HepG2 (cell line): ENCODE data around the gene WDR35. TPM values are rescaled to one million over a fixed set of nuclear protein-coding genes. Genes with fewer than 3 reads are reported as not detected.

Source experiments
- ATAC-seq: fragments of 200-7000 bp; cut with Tn5 transposase; 3 replicates; pipeline ENCODE4 v1.9.1; 2020; ENCODE audit warnings: mild to moderate bottlenecking, moderate library complexity
- BruUV-seq: library from RNA; stranded (reverse); fragments of 400-500 nt; replicated peaks from 2 replicates; lab custom pipeline; 2021; lab: Mats Ljungman, UMichigan
- CTCF ChIA-PET: fragments of 300-600 bp; formaldehyde crosslinking; extraction: SDS; loops from one replicate; lab custom pipeline; 2021; ENCODE audit warnings: low total read pairs, inconsistent platforms, low intra/inter-chr PET ratio; lab: Yijun Ruan, JAX
- POLR2A ChIA-PET: fragments of 350-600 bp; sonication (Branson Sonifier 250); formaldehyde crosslinking; loops from one replicate; lab custom pipeline; 2020; ENCODE audit warnings: antibody characterized with exemption, inconsistent platforms; lab: Yijun Ruan, JAX
- DNase-seq: peaks from one replicate; pipeline ENCODE4 v3.0.0-alpha.2; 2015; ENCODE audit warnings: low spot score
- FAIRE-seq: peaks from 3 replicates; lab custom pipeline; 2011; peaks lifted over from hg19 to GRCh38; lab: Jason Lieb, UNC
- H2AFZ ChIP-seq: one replicate; pipeline ENCODE4 v1.6.1; 2011; ENCODE audit warnings: low read length, inconsistent platforms
- H3K27ac ChIP-seq: fragments of 300-600 bp; 3 replicates; pipeline ENCODE4 v1.8.0; 2011; ENCODE audit warnings: mixed run types, mild to moderate bottlenecking, mixed read lengths, low read length, inconsistent platforms; ENCODE audit not compliant: insufficient read depth; ENCODE audit errors: extremely low read length
- H3K27me3 ChIP-seq, 2 experiments: fragments of 200-600 bp in 1 of 2; 2 replicates in 1 of 2; 3 replicates in 1 of 2; pipeline versions ENCODE4 v1.6.0 to v1.8.0; 2011; ENCODE audit warnings: low read length in 2 of 2, mild to moderate bottlenecking in 2 of 2, moderate library complexity in 2 of 2, inconsistent platforms in 1 of 2; ENCODE audit not compliant: insufficient read depth in 2 of 2, control insufficient read depth in 1 of 2
- H3K36me3 ChIP-seq, 2 experiments: fragments of 200-600 bp in 1 of 2; replicated peaks in 1 of 2; 2 replicates in 1 of 2; 3 replicates in 1 of 2; pipeline versions ENCODE4 v1.5.1 to v1.8.0; 2011; ENCODE audit warnings: low read length in 2 of 2, inconsistent platforms in 1 of 2; ENCODE audit not compliant: insufficient read depth in 2 of 2, control insufficient read depth in 1 of 2
- H3K4me1 ChIP-seq: 2 replicates; pipeline ENCODE4 v1.5.1; 2012; ENCODE audit warnings: low read length, inconsistent platforms; ENCODE audit not compliant: insufficient read depth
- H3K4me2 ChIP-seq: 2 replicates; pipeline ENCODE4 v1.6.0; 2011; ENCODE audit warnings: low read depth, low read length, inconsistent platforms
- H3K4me3 ChIP-seq, 3 experiments: fragments of 200-600 bp in 1 of 3; sonication (generic), shearing (Covaris generic) in 1 of 3; replicated peaks in 1 of 3; 2 replicates each; pipeline ENCODE4 v1.5.1; 2011 to 2016; ENCODE audit warnings: low read length in 3 of 3, inconsistent platforms in 2 of 3, low read depth in 2 of 3, mild to moderate bottlenecking in 2 of 3, control low read depth in 1 of 3, mixed read lengths in 1 of 3; ENCODE audit not compliant: insufficient read depth in 1 of 3
- H3K79me2 ChIP-seq: one replicate; pipeline ENCODE4 v1.6.1; 2011; ENCODE audit warnings: low read length, inconsistent platforms; ENCODE audit not compliant: insufficient read depth
- H3K9ac ChIP-seq: 2 replicates; pipeline ENCODE4 v1.6.0; 2011; ENCODE audit warnings: mild to moderate bottlenecking, low read depth, low read length, inconsistent platforms; ENCODE audit not compliant: insufficient read depth
- H3K9me3 ChIP-seq: 2 replicates; pipeline ENCODE4 v1.5.1; 2012; ENCODE audit warnings: mild to moderate bottlenecking, low read length
- H4K20me1 ChIP-seq: 2 replicates; pipeline ENCODE4 v1.6.0; 2011; ENCODE audit warnings: inconsistent platforms, mild to moderate bottlenecking, low read length, moderate library complexity; ENCODE audit not compliant: insufficient read depth
- BATF2 ChIP-seq: sonication (generic); formaldehyde crosslinking; IDR thresholded peaks from 2 replicates; pipeline ENCODE4 v1.8.0; 2022; ENCODE audit warnings: mild to moderate bottlenecking, missing genetic modification reagents, moderate library complexity
- BRD4 ChIP-seq: sonication (generic); formaldehyde crosslinking; IDR thresholded peaks from 2 replicates; pipeline ENCODE4 v1.4.0; 2020; ENCODE audit warnings: missing genetic modification reagents
- DNMT3B ChIP-seq: conservative IDR thresholded peaks from 2 replicates; pipeline ENCODE4 v1.6.1; 2016; ENCODE audit warnings: missing biosample characterization, control low read depth
- KLF16 ChIP-seq, 2 experiments: sonication (generic) in 1 of 2; formaldehyde crosslinking in 1 of 2; IDR thresholded peaks; 2 replicates each; pipeline versions ENCODE4 v1.6.1 to v1.8.0; 2016 to 2023; ENCODE audit warnings: missing genetic modification reagents in 2 of 2, missing compliant biosample characterization in 1 of 2
- MAZ ChIP-seq, 2 experiments: sonication (generic) in 1 of 2; formaldehyde crosslinking in 1 of 2; IDR thresholded peaks; 2 replicates each; pipeline versions ENCODE4 v1.5.0 to v1.6.1; 2012 to 2020; ENCODE audit warnings: low read depth in 2 of 2, mild to moderate bottlenecking in 2 of 2, borderline replicate concordance in 1 of 2, improper control_type of control experiment in 1 of 2, low read length in 1 of 2, missing genetic modification reagents in 1 of 2, moderate library complexity in 1 of 2
- REXO4 ChIP-seq: sonication (generic); formaldehyde crosslinking; IDR thresholded peaks from 2 replicates; pipeline ENCODE4 v1.8.0; 2022; ENCODE audit warnings: missing genetic modification reagents, mild to moderate bottlenecking, borderline replicate concordance
- SMYD3 ChIP-seq: sonication (generic); formaldehyde crosslinking; IDR thresholded peaks from 2 replicates; pipeline ENCODE4 v1.8.1; 2023; ENCODE audit warnings: mild to moderate bottlenecking, missing genetic modification reagents
- SRY ChIP-seq: sonication (generic); formaldehyde crosslinking; IDR thresholded peaks from 2 replicates; pipeline ENCODE4 v1.8.0; 2022; ENCODE audit warnings: mild to moderate bottlenecking, missing genetic modification reagents
- TIGD3 ChIP-seq: sonication (generic); formaldehyde crosslinking; IDR thresholded peaks from 2 replicates; pipeline ENCODE4 v1.5.1; 2020; ENCODE audit warnings: mild to moderate bottlenecking, missing genetic modification reagents, borderline replicate concordance
- TOPORS ChIP-seq: sonication (generic); formaldehyde crosslinking; IDR thresholded peaks from 2 replicates; pipeline ENCODE4 v1.8.0; 2023; ENCODE audit warnings: mild to moderate bottlenecking, missing genetic modification reagents
- ZC3H4 ChIP-seq: sonication (generic); formaldehyde crosslinking; IDR thresholded peaks from 2 replicates; pipeline ENCODE4 v1.4.0; 2020; ENCODE audit warnings: missing genetic modification reagents, borderline replicate concordance
- ZEB1 ChIP-seq: IDR thresholded peaks from 2 replicates; pipeline ENCODE4 v1.6.1; 2012; ENCODE audit warnings: mild to moderate bottlenecking, low read depth, inconsistent platforms; ENCODE audit not compliant: insufficient replicate concordance
- ZFP1 ChIP-seq: IDR thresholded peaks from 2 replicates; pipeline ENCODE4 v1.6.1; 2016
- ZNF20 ChIP-seq: sonication (generic); formaldehyde crosslinking; IDR thresholded peaks from 2 replicates; pipeline ENCODE4 v1.4.0; 2020; ENCODE audit warnings: mild to moderate bottlenecking, moderate library complexity, missing genetic modification reagents
- ZNF235 ChIP-seq: sonication (generic); formaldehyde crosslinking; IDR thresholded peaks from 2 replicates; pipeline ENCODE4 v1.8.1; 2023; ENCODE audit warnings: mild to moderate bottlenecking, missing genetic modification reagents, borderline replicate concordance
- ZNF329 ChIP-seq: sonication (generic); formaldehyde crosslinking; IDR thresholded peaks from 2 replicates; pipeline ENCODE4 v1.9.0; 2021; ENCODE audit warnings: low read depth, mild to moderate bottlenecking, missing genetic modification reagents
- ZNF367 ChIP-seq: sonication (generic); formaldehyde crosslinking; IDR thresholded peaks from 2 replicates; pipeline ENCODE4 v1.4.0; 2020; ENCODE audit warnings: missing genetic modification reagents, borderline replicate concordance
- ZNF567 ChIP-seq: sonication (generic); formaldehyde crosslinking; IDR thresholded peaks from 2 replicates; pipeline ENCODE4 v1.8.1; 2023; ENCODE audit warnings: mild to moderate bottlenecking, missing genetic modification reagents, borderline replicate concordance
- ZNF678 ChIP-seq: sonication (generic); formaldehyde crosslinking; IDR thresholded peaks from 2 replicates; pipeline ENCODE4 v1.4.0; 2020; ENCODE audit warnings: mild to moderate bottlenecking, missing genetic modification reagents
- ZNF775 ChIP-seq: sonication (generic); formaldehyde crosslinking; IDR thresholded peaks from 2 replicates; pipeline ENCODE4 v1.4.0; 2020; ENCODE audit warnings: missing genetic modification reagents, mild to moderate bottlenecking, moderate library complexity, borderline replicate concordance
- ZNF841 ChIP-seq: sonication (generic); formaldehyde crosslinking; IDR thresholded peaks from 2 replicates; pipeline ENCODE4 v1.8.1; 2023; ENCODE audit warnings: missing genetic modification reagents, borderline replicate concordance
- WGBS: methylation state at CpG from one replicate; pipeline ENCODE4 v1.1.6; 2017; ENCODE audit warnings: low lambda C conversion rate; 5-methylcytosine and 5-hydroxymethylcytosine counted together
- in situ Hi-C: cut with HindIII; loops from 2 replicates; pipeline ENCODE4 v1.10.0; 2017; ENCODE audit warnings: low pct_unique_long_range_greater_than_20kb; ENCODE audit not compliant: extremely low pct_ligation_motif_present
- intact Hi-C: fragments of 100-400 bp; cut with micrococcal nuclease; formaldehyde crosslinking; loops from one replicate; pipeline ENCODE4 v1.10.0; 2022; ENCODE audit not compliant: unreplicated experiment
- polyA plus RNA-seq, 8 experiments: library from polyadenylated mRNA; depleted of rRNA in 3 of 8; stranded (reverse) in 7 of 8; unstranded in 1 of 8; fragments of >200 nt; fragmentation: Illumina TruSeq in 4 of 8; extraction: Trizol in 4 of 8; gene quantifications; 2 replicates each; pipeline versions ENCODE4 v1.2.1 to v1.2.3, GENCODE V29; 2011 to 2016; ENCODE audit warnings: low read depth in 4 of 8, missing spikeins in 1 of 8, mixed read lengths in 1 of 8; ENCODE audit not compliant: insufficient read depth in 1 of 8
- total RNA-seq, 5 experiments: library from RNA; depleted of rRNA; stranded (reverse); fragments of >200 nt; fragmentation: Illumina TruSeq; extraction: Trizol; gene quantifications; 2 replicates each; pipeline ENCODE4 v1.2.3, GENCODE V29; 2016; ENCODE audit warnings: low read depth in 1 of 5

Gene WDR35
- total and polyA plus RNA-seq, 2 of the 13 experiments (the other 11 are each of a cell fraction or from before 2014, with no cell fraction given): 11.1 to 19.6 TPM

- Histone ChIP-seq H3K9me3 (no peaks in the 10 kb centered on the region), H3K4me3 (peak overlapping the region; percentile 75 to 90 (median 78)), H4K20me1 (no peaks in the 10 kb centered on the region), H3K4me1 (peaks cover 30% of the 10 kb centered on the region), H3K27me3 (no peaks in the 10 kb centered on the region; a peak in 1 of 5 replicates), H3K27ac (peak overlapping the region; percentile 70), H3K36me3 (peaks cover 0 to 2% of the 10 kb centered on the region in 2 experiments; a peak in 4 of 5 replicates), H3K9ac (peak overlapping the region; percentile 69), H3K79me2 (peaks cover 22% of the 10 kb centered on the region), H2AFZ (peak overlapping the region; percentile 57), H3K4me2 (peak overlapping the region; percentile 92)
- no peak for DNase-seq
- POLR2A ChIA-PET: interaction anchor here (0.7 to 2.0 kb wide), 10 partner anchors 17 to 100 kb away, joined by 4 to 28 read pairs (median 7); partner anchors contain the start of genes LAPTM4A and TTC32
- FAIRE-seq: no peak
- under 1% methylated on average over 10 of the region's 10 CpGs for WGBS
- TSS peak; percentile 89 for BruUV-seq
- in situ Hi-C loops (no loop called here), intact Hi-C loops (loop anchor here (1.0 to 2.0 kb wide), 2 partner anchors 25 to 60 kb away; partner anchors contain the start of gene LAPTM4A)
- CTCF ChIA-PET: interaction anchor here (2.0 kb wide), 1 partner anchor 108 kb away, joined by 5 read pairs; no protein-coding TSS in a partner anchor
- ATAC-seq: no peak
- TF ChIP-seq KLF16 (CRISPR knock-in tag; IDR thresholded peaks at IDR 0.05): peak; percentile 3 to 7; a peak in 1 of 4 replicates
- TF ChIP-seq ZNF841 (CRISPR knock-in tag): peak; percentile 74; the same call in 1 of the 2 replicates
- TF ChIP-seq ZNF367 (CRISPR knock-in tag): 0 out of 2 replicates have a peak, but pooled peaks have one; percentile 15
- peak; percentile 27 for TF ChIP-seq ZEB1
- TF ChIP-seq BATF2 (CRISPR knock-in tag): 0 out of 2 replicates have a peak, but pooled peaks have one; percentile 4
- no peak for TF ChIP-seq MAZ (IDR thresholded peaks at IDR 0.05; ENCODE audit: borderline replicate concordance, low read depth, low read length)
- peak; percentile 15; the same call in 1 of the 2 replicates for TF ChIP-seq MAZ (CRISPR knock-in tag; IDR thresholded peaks at IDR 0.05; ENCODE audit: low read depth)
- TF ChIP-seq ZNF235 (CRISPR knock-in tag): 0 out of 2 replicates have a peak, but pooled peaks have one; percentile 17
- 0 out of 2 replicates have a peak, but pooled peaks have one; percentile 70 for TF ChIP-seq SMYD3 (CRISPR knock-in tag)
- TF ChIP-seq ZNF678 (CRISPR knock-in tag): no peak
- 0 out of 2 replicates have a peak, but pooled peaks have one; percentile 39 for TF ChIP-seq ZNF775 (CRISPR knock-in tag)
- TF ChIP-seq ZC3H4: 0 out of 2 replicates have a peak, but pooled peaks have one; percentile 11
- TF ChIP-seq ZNF567 (CRISPR knock-in tag): 0 out of 2 replicates have a peak, but pooled peaks have one; percentile 55
- TF ChIP-seq BRD4 (CRISPR knock-in tag): no peak
- 0 out of 2 replicates have a peak, but pooled peaks have one; percentile 37 for TF ChIP-seq ZNF329
- no peak for TF ChIP-seq REXO4
- 0 out of 2 replicates have a peak, but pooled peaks have one; percentile 14 for TF ChIP-seq TOPORS (CRISPR knock-in tag)
- 0 out of 2 replicates have a peak, but pooled peaks have one; percentile 24 for TF ChIP-seq ZFP1 (CRISPR knock-in tag)
- 0 out of 2 replicates have a peak, but pooled peaks have one; percentile 6 for TF ChIP-seq DNMT3B
- 0 out of 2 replicates have a peak, but pooled peaks have one; percentile 83 for TF ChIP-seq ZNF20 (CRISPR knock-in tag)
- TF ChIP-seq TIGD3: peak; percentile 53; the same call in 1 of the 2 replicates
- no peak for TF ChIP-seq SRY (CRISPR knock-in tag)
Observed at GRCh38 chr2:19990416-19990728, 467 bp upstream of the WDR35 start.
